TTC549 (cell line): ENCODE measurements around the gene DNAI4.

ENCODE experiments used
- FAIRE-seq: peaks from 2 replicates; lab custom pipeline; 2012; peaks lifted over from hg19 to GRCh38; lab: Jason Lieb, UNC

Gene DNAI4

GRCh38 chr1:66767626-66768025 lies 157.0 kb downstream of the DNAI4 start:
- FAIRE-seq = no peak

DNA sequence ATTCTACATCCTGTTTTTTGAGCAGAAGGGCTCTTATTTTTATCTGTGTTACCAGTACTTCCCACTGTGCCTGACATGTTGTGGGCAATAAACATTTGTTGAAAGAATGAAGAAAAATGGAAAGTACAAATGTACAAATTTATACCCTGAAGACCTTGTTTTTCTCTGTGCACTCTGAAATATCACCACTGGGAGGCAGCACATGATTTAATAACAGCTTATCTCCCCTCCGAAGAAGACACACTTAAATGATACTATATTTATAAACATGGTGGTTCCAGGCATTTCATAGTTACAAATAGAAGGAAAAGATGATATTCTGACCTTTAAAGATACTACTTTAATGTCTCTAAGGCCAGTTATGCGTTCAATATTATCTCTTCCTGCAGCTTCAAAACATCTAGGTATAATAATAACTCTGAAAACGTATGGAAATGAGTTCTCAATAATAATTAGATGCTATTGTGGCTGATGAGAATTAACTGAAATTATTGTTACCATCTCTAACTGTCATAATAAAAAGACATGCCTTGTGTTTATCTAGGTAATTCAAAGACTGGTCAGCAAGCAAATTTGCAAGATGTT lies 159.6 kb downstream of the DNAI4 start:
- FAIRE-seq = peak; percentile 81
